Left lung (tissue), 10 donors: Measurements from ENCODE around the gene MGAT5. TPM values are rescaled to one million over a fixed set of nuclear protein-coding genes. Genes with fewer than 3 reads are reported as not detected.

Experiments
- ATAC-seq: fragments of 200-7000 bp; cut with Tn5 transposase; one replicate; pipeline ENCODE4 v1.9.1; 2020; ENCODE audit warnings: moderate library complexity
- DNase-seq, 4 donors: peaks; one replicate each; pipeline ENCODE4 v3.0.0-alpha.2; 2013 to 2020
- H3K27ac ChIP-seq, 2 donors: fragments of 200-600 bp; sonication (generic) in 1 of 2; one replicate each; pipeline versions ENCODE4 v1.5.0 to v1.8.0; 2020 to 2021
- H3K27me3 ChIP-seq, 2 donors: fragments of 200-600 bp; sonication (generic) in 1 of 2; one replicate each; pipeline versions ENCODE4 v1.5.0 to v1.8.0; 2020 to 2021
- H3K36me3 ChIP-seq, 2 donors: fragments of 200-600 bp; sonication (generic) in 1 of 2; one replicate each; pipeline versions ENCODE4 v1.5.0 to v1.8.0; 2020 to 2021
- H3K4me1 ChIP-seq, 2 donors: fragments of 200-600 bp; one replicate each; pipeline ENCODE4 v1.8.0; 2021
- H3K4me3 ChIP-seq, 2 donors: fragments of 200-600 bp; sonication (generic) in 1 of 2; one replicate each; pipeline versions ENCODE4 v1.5.0 to v1.8.0; 2020 to 2021; ENCODE audit warnings: mild to moderate bottlenecking in 1 of 2
- H3K9me3 ChIP-seq, 2 donors: fragments of 200-600 bp; sonication (generic) in 1 of 2; one replicate each; pipeline versions ENCODE4 v1.5.0 to v1.8.0; 2020 to 2021
- CTCF ChIP-seq, 2 donors: fragments of 200-600 bp; sonication (generic) in 1 of 2; IDR thresholded peaks; one replicate each; pipeline versions ENCODE4 v1.5.0 to v1.8.0; 2021; ENCODE audit warnings: antibody characterized with exemption in 2 of 2
- intact Hi-C, 2 donors: fragments of 100-400 bp; cut with DNase I; formaldehyde crosslinking; loops; one replicate each; pipeline versions ENCODE4 v1.11.2 to v1.14.2; 2022
- polyA plus RNA-seq, 6 donors: library from polyadenylated mRNA; unstranded; fragments of 120-200 nt; gene quantifications; one replicate each; pipeline ENCODE4 v1.2.1, GENCODE V29; 2013; ENCODE audit not compliant: insufficient read length in 6 of 6
- total RNA-seq, 2 donors: library from RNA; stranded (reverse); fragmentation: NEBNext Ultra II Directional; extraction: Animal tissue kit (Norgen Biotek cat#: 25700); gene quantifications; one replicate each; pipeline ENCODE4 v1.2.1, GENCODE V29; 2021
- donor health status: DM: no; HTN: yes; CAD: no.
- donor health status: DM: no; HTN: no; CAD: no.

Gene MGAT5
- total and polyA plus RNA-seq, 8 donors, result 24.5 to 57.0 (median 28.1) TPM

- TF ChIP-seq CTCF (IDR thresholded peaks at IDR 0.05), result no peak
These were observed 15.4 kb downstream of the MGAT5 start for GRCh38 chr2:134269230-134269629.

GRCh38 chr2:134269972-134270735 is 16.3 kb downstream of the MGAT5 start:
- no peak for DNase-seq
- intact Hi-C loops, result no loop called here
- ATAC-seq, result no peak
- no peaks in the 10 kb centered on the region for H3K4me1 ChIP-seq
- H3K36me3 ChIP-seq, result peaks cover 0 to 9% of the 10 kb centered on the region in 2 donors
- no peaks in the 10 kb centered on the region for H3K9me3 ChIP-seq
- no peak for TF ChIP-seq CTCF (IDR thresholded peaks at IDR 0.05)
- no peak overlapping the region for H3K27ac ChIP-seq
- H3K4me3 ChIP-seq, result no peak overlapping the region
- H3K27me3 ChIP-seq, result no peaks in the 10 kb centered on the region

More at GRCh38 chr2:134269230-134269629, 15.4 kb downstream of the MGAT5 start:
- ATAC-seq, result no peak
- DNase-seq, result no peak
- Histone ChIP-seq H3K27ac (no peak overlapping the region), H3K9me3 (no peaks in the 10 kb centered on the region), H3K36me3 (peaks cover 0 to 9% of the 10 kb centered on the region in 2 donors), H3K4me3 (no peak overlapping the region), H3K27me3 (no peaks in the 10 kb centered on the region), H3K4me1 (no peaks in the 10 kb centered on the region)
- intact Hi-C loops, result no loop called here

- Histone ChIP-seq H3K4me1 (no peaks in the 10 kb centered on the region), H3K4me3 (no peak overlapping the region), H3K27me3 (no peaks in the 10 kb centered on the region), H3K27ac (no peak overlapping the region), H3K36me3 (peaks cover 0 to 9% of the 10 kb centered on the region in 2 donors), H3K9me3 (no peaks in the 10 kb centered on the region)
- no peak for TF ChIP-seq CTCF (IDR thresholded peaks at IDR 0.05)
- intact Hi-C loops, result no loop called here
- ATAC-seq, result no peak
- no peak for DNase-seq
These were observed 17.9 kb downstream of the MGAT5 start for GRCh38 chr2:134271758-134272157.

- Histone ChIP-seq H3K9me3 (no peaks in the 10 kb centered on the region), H3K4me3 (no peak overlapping the region), H3K4me1 (no peaks in the 10 kb centered on the region), H3K27me3 (no peaks in the 10 kb centered on the region), H3K36me3 (peaks cover 0 to 9% of the 10 kb centered on the region in 2 donors), H3K27ac (no peak overlapping the region)
- no peak for TF ChIP-seq CTCF (IDR thresholded peaks at IDR 0.05)
- intact Hi-C loops, result no loop called here
- DNase-seq (no peak), ATAC-seq (no peak)
These were observed 18.9 kb downstream of the MGAT5 start for GRCh38 chr2:134272806-134273205.

GRCh38 chr2:134273256-134273983 is 19.5 kb downstream of the MGAT5 start:
- H3K4me3 ChIP-seq, result no peak overlapping the region
- H3K27me3 ChIP-seq, result no peaks in the 10 kb centered on the region
- H3K9me3 ChIP-seq, result no peaks in the 10 kb centered on the region
- ATAC-seq, result no peak
- no peaks in the 10 kb centered on the region for H3K4me1 ChIP-seq
- no peak for DNase-seq
- H3K27ac ChIP-seq, result no peak overlapping the region
- peaks cover 0 to 9% of the 10 kb centered on the region in 2 donors for H3K36me3 ChIP-seq
- intact Hi-C loops, result no loop called here
- TF ChIP-seq CTCF (IDR thresholded peaks at IDR 0.05), result no peak
